Hematopoietic multipotent progenitor cell treated with erythropoietin and hydrocortisone succinate and interleukin-3 and kit ligand, for 17 days (in vitro differentiated cells): ENCODE measurements around the gene IQCE.
"Not testable (repeated sequence)": the region's sequence is repeated elsewhere in the genome, so short reads cannot be mapped to it uniquely, and the experiment has no call there.

Source experiments
- DNase-seq: peaks from one replicate; pipeline ENCODE4 v3.0.0-alpha.2; 2015; ENCODE audit warnings: low spot score

The IQCE gene

GRCh38 chr7:2521952-2522591 lies 36.7 kb upstream of the IQCE start:
- no peak for DNase-seq

DNA sequence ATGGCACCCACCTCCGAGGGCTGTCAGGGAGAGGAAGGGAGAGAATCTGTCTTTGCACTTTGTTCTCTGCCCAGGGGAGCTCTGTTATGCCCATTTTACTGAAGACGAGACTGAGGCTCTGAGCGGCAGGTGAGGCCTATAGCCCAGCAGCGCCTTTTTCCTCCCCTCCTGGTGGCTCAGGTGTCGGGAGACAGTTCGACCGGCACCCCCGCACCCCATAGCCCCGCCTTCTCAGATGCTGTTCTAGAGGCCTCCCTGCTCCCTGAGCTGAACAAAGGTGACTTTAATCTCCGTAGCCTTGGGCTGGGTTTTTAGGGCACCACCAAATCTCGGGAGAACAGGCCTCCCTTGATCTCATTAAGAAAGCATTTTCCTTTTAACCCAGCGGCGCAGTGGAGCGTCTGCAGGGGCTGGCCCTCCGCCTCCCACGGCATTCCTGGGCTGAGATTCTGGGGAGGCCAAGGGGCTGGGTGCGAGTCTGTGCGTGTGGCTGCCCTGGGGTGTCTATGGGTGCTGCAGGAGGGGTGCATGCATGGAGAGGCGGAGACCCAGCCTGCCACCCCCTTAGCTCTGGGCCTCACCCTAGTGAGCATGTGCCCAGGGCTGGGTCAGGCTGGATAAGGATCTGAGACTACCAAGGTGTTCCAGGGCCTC lies 35.9 kb upstream of the IQCE start:
- DNase-seq = no peak

DNA sequence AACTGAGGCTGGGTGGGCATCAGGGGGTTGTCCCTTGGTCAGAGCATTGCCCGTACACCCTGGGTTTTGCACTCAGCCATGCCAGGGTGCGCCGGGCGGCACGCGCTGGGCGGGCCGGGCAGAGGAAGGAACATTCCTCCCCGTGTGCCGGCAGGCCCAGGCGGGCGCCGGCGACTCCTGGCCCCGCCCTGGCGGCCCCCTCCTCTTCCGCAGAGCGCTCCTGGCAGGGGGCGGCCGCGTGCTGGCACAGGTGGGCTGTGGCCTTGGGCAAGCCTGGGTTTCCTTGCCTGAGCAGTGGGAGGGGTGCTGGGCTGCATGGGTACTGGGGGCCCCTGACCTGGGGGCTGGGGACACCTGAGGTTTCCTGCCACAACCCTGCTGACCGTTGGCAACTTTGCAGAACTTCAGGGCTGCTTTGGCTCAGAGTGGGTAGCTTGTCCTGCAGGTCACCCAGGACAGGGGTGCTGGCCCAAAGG lies 35.3 kb upstream of the IQCE start:
- no peak for DNase-seq

DNA sequence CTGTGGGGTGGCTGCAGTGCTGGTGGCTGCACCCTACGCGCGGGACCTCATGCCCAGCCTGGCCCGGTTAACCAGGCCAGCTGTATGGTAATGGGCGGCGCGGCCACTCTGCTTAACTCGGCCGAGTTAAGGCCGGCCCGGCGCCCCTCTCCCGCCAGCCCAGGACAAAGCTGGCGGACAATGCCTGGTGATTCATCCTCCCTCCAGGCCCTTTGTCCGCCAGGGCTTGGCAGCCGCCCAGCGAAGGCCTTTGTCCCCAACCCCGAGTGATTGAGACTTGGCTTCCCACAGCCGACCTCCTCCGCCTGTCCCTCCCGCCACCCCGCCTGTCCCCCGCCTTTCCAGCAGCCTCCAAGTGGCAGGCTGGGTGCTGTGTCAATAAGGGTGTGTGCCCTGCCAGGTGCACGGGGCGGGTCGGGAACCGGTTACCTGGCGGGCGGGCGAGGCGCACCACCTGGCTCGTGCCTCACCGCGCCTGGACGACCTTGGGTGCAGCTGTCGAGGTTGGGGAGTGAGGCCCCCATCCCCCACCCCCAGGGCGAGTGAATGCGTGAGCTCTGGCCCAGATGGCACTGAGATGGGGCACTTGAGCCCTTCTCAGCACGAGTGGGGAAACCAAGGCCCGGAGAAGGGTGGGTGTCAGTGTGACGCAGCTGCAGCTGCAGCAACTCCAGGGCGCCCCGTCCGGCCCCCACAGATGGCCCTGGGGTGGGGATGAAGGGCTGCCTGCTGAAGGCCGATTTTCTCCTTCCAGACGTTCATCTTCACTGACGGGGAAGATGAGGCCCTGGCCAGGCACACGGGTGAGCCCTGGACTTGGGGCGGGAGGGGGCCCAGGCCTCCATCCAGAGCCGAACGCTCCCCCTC lies 34.6 kb upstream of the IQCE start:
- no peak for DNase-seq

- no peak for DNase-seq
Measured at GRCh38 chr7:2524808-2525657, 33.7 kb upstream of the IQCE start.

GRCh38 chr7:2525658-2526630 lies 32.8 kb upstream of the IQCE start:
- no peak for DNase-seq

DNA sequence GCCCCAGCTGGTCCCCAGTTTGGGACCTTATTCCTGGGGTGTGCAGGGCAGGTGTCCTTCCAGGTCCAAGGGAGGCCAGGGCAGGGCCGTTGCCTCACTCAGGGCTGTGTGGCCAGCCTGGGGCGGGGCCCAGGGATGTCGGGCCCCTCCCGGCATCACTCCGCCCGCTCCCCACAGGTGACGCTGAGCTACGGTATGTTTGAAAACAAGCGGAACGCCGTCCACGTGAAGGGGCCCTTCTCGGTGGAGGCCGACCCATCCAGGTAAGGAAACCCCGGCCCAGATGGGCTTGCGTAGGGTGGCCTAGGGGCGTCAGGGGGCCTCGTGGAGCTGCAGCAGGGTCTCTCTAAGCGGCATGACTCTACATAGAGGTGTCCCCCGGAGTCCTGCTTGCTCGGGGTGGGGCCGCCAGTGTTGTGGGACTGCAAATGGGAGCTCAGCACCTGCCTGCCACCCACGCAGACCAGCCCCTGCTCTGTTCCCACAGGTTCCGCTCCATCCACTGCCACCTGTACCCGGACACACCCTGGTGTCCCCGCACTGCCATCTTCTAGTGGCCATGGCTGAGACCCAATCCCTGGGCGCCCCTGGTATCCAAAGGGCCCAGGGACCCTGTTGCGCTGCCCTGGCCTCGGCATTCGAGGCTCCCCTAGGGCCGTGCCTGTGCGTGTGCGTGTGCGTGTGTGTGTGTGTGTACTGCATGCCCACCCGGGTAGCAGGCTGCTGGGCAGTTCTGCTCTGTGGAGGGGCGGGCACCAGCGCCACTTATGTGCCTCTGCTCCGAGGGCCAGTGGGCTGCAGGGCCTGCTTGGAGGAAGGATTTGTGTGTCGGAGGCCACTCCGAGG lies 31.9 kb upstream of the IQCE start:
- no peak for DNase-seq

DNA sequence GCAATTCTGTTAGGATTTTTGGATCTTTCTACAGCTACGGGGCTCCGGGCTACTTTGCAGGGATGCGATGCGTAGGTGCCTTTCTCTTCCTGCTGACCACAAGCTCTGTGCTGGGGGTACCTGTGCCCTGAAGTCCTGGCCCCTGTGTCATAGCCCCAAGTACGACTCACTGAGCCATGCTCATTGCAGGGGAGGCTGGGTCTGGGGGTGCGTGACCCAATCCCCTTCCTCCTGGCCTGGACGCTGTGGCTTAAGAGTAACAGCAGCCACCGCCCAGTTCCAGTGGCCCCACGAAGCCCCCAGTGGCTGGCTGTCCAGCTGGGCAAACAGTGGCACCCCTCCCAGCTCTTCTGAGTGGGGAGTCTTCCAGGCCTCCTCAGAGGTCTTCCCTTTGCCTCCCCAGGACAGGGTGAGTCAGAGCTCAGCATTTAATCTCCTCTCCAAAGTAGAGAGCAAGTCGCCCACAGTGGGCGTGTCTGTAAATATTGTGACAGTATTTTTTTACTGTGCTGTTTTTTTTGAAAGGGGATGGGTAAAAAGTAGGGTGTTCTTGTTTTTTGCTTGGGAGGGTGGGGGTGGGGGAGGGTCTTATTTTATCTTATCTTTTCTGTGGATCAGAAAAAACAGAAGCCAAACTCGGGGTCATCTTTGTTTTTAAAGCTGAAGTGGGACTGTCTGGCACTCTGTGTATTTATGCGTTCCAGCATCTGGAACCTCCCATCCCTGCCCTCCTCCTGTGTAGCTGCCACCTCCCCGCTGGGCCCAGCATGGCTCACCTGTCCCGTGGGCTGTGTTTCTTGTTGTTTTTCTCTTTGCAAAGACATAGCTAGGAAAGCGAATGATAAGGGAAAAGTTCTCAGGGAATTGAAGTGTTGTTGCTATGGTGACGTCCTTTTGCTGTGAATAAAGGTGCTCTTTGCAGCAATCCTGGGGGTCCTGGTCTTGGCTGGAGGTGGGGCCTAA lies 31.0 kb upstream of the IQCE start:
- DNase-seq = no peak

DNA sequence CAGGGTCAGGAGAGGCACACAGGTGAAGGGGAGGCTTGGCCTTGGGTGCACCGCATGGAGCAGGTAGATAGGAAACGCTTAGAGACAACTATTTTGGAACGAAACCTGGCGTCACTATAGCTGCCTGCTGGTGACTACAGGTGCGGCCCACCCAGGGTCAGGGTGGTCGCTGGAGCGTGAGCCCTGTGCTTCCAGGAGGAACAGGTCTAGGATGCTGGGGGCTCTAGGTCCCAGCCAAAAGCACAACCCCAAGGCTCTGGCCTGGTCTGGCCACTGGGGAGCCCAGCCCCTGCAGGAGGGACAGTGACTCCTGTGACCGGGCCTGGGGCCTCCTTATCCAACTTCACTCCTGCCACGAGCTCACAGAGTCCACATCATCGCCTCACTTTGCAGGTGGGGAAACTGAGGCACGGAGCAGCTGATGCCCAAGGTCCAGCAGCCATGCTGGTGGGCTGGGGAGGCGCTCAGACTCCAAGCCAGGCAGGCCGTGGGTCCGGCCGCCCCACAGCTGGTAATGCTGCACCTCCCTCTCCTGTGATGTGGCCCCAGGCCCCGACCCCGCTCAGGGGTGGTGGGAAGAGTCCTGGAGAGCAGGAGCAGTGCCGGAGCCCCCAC lies 30.2 kb upstream of the IQCE start:
- no peak for DNase-seq

DNA sequence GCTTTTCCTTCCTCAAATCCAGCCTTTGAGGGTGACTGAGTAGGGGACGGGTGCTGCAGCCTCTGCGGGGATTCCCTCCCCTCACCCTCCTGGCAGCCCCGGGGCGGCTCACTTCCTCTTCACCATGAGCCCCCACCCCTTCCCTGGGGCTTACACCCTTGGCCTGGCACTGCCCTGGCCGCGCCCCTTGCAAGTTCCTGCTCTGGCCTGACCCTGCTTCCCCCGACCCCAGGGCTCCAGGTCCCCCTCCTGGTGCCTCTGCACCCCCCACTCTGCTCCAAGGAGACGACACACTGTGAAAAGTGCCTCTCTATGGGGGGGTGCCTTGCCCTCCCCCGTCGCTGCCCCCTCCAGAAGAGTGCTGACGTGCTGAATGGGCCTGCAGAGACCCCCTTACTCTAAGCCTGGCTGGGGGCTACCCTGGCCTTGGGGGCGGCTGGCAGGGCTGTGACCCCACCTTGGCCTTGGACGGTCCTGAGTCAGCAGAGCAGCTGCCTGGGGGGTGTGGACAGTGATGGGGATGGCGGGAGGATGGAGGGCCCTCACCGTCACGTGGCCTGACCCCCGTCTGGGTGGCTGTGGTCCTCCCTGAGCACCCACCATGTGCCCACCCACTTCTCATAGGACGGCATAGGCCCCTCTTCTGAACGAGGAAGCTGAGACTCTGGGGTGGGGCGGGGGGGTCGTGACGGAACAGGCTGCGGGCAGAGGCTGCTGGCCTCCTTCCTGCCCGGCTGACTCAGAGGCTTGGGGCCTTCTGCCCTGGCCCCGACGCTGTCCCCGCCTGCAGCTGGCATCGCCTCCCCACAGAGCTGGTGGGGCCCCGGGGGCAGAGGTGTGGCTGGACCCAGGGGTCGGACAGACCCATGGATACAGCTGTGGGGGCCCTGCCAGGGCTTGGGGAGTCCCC lies 29.4 kb upstream of the IQCE start:
- no peak for DNase-seq

GRCh38 chr7:2530071-2530987 lies 28.4 kb upstream of the IQCE start:
- no peak for DNase-seq

DNA sequence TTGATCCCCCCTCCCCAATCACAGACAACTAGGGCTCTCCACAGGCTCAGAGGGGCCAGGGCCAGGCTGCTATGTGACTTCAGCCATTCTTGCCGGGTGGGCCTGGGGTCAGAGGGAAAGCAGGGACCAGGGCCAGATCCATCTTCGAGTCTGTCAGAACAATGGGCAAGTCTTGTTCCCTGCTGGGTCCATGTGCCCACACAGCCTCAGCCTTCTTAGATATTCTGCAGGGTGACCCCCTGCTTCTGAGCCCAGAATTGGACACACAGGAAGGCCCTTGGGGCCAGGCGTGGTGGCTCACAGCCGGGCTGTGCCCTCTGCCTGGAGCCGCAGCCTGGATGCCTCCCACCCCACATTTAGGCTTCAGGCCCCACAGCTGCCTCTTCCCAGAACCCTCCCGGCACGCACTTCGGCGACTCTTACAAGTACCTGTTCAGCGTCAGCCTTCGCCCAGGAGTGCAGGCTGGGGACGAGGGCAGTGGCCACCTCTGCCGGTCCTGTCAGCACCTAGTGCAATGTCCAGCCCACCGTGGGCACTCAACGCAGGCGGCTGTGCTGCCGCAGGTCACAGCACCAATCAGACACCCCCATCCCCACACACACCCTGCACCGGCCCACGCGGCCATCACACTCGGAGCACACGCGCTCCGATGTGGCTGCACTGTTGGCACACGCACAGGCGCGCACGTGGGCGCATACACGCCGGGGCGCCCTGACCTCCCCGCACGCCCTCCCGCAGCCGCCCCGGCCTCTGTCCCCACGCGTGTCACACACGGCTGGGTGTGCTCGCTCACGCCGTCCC lies 27.6 kb upstream of the IQCE start:
- DNase-seq = not testable (repeated sequence)

DNA sequence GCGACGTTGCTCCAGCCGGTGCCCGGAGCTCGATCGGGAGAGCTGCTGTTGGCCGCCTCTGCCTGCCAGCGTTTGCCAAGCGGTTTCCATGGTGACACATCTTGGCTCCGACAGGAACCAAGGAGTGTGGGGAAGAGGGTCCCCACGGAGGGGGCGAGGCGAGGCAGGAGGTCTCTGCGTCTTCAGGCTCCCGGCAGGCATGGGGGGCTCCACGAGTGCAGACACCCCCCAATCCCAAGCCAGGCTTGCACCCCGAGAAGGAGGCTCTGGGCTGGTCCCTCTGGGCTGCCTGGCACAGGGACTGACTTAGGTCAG lies 27.0 kb upstream of the IQCE start:
- DNase-seq = not testable (repeated sequence)

- DNase-seq = not testable (repeated sequence)
Measured at GRCh38 chr7:2532199-2532772, 26.5 kb upstream of the IQCE start.

GRCh38 chr7:2532816-2533215 lies 26.0 kb upstream of the IQCE start:
- DNase-seq = not testable (repeated sequence)
